DND-41 (cell line): ENCODE data around the gene BUD13.

Source experiments
- ATAC-seq: fragments of 200-7000 bp; cut with Tn5 transposase; 3 replicates; pipeline ENCODE4 v1.9.1; 2021; ENCODE audit warnings: low read depth; ENCODE audit not compliant: insufficient read depth
- DNase-seq: peaks from one replicate; pipeline ENCODE4 v3.0.0-alpha.2; 2020
- H2AFZ ChIP-seq: 2 replicates; pipeline ENCODE4 v1.6.0; 2012; ENCODE audit warnings: low read depth, low read length
- H3K27ac ChIP-seq: 2 replicates; pipeline ENCODE4 v1.5.1; 2012; ENCODE audit warnings: low read length, inconsistent platforms
- H3K27me3 ChIP-seq: fragments of 200-600 bp; sonication (generic); 2 replicates; pipeline ENCODE4 v1.6.0; 2012; ENCODE audit warnings: low read length, mild to moderate bottlenecking, inconsistent platforms; ENCODE audit not compliant: insufficient read depth, poor library complexity
- H3K36me3 ChIP-seq: 2 replicates; pipeline ENCODE4 v1.5.1; 2012; ENCODE audit warnings: low read length, inconsistent platforms; ENCODE audit not compliant: insufficient read depth
- H3K4me1 ChIP-seq: 2 replicates; pipeline ENCODE4 v1.5.1; 2012; ENCODE audit warnings: mild to moderate bottlenecking, low read length; ENCODE audit not compliant: insufficient read depth
- H3K4me2 ChIP-seq: 2 replicates; pipeline ENCODE4 v1.6.0; 2012; ENCODE audit warnings: mild to moderate bottlenecking, moderate library complexity, low read length, inconsistent platforms; ENCODE audit not compliant: insufficient read depth
- H3K4me3 ChIP-seq, 2 experiments: fragments of 200-600 bp in 1 of 2; shearing (Covaris generic) in 1 of 2; 2 replicates each; pipeline ENCODE4 v1.5.1; 2012 to 2016; ENCODE audit warnings: inconsistent platforms in 2 of 2, low read length in 2 of 2, mild to moderate bottlenecking in 2 of 2, low read depth in 1 of 2, moderate library complexity in 1 of 2
- H3K79me2 ChIP-seq: 2 replicates; pipeline ENCODE4 v1.6.0; 2012; ENCODE audit warnings: low read length, inconsistent platforms; ENCODE audit not compliant: insufficient read depth
- H3K9ac ChIP-seq: 2 replicates; pipeline ENCODE4 v1.6.0; 2012; ENCODE audit warnings: low read depth, mild to moderate bottlenecking, inconsistent platforms, low read length, moderate library complexity
- H3K9me3 ChIP-seq: 2 replicates; pipeline ENCODE4 v1.5.1; 2012; ENCODE audit warnings: low read length, moderate library complexity, mild to moderate bottlenecking, inconsistent platforms; ENCODE audit not compliant: insufficient read depth, severe bottlenecking
- H4K20me1 ChIP-seq: 2 replicates; pipeline ENCODE4 v1.6.0; 2012; ENCODE audit warnings: low read length; ENCODE audit not compliant: insufficient read depth
- CTCF ChIP-seq: IDR thresholded peaks from 2 replicates; pipeline ENCODE4 v1.5.1; 2012; ENCODE audit warnings: borderline replicate concordance, low read length, moderate library complexity, mild to moderate bottlenecking; ENCODE audit not compliant: poor library complexity, severe bottlenecking; ENCODE audit errors: extremely low read depth
- EZH2 ChIP-seq: IDR thresholded peaks from 3 replicates; pipeline ENCODE4 v1.6.1; 2012; ENCODE audit warnings: borderline replicate concordance, low read depth, mild to moderate bottlenecking, moderate library complexity, low read length, inconsistent platforms; ENCODE audit not compliant: severe bottlenecking

Gene BUD13

GRCh38 chr11:116788534-116788933, 15.7 kb upstream of the BUD13 start:
- DNase-seq: no peak
- no peaks in the 10 kb centered on the region for H4K20me1 ChIP-seq
- H3K9me3 ChIP-seq: no peaks in the 10 kb centered on the region
- H3K79me2 ChIP-seq: peaks cover 20% of the 10 kb centered on the region
- H2AFZ ChIP-seq: peak overlapping the region; percentile 99
- H3K36me3 ChIP-seq: peaks cover 33% of the 10 kb centered on the region
- no peaks in the 10 kb centered on the region for H3K27me3 ChIP-seq
- peak overlapping the region; percentile 72 for H3K9ac ChIP-seq
- peak overlapping the region; percentile 99 for H3K4me2 ChIP-seq
- no peak for TF ChIP-seq CTCF
- no peak for ATAC-seq
- H3K4me1 ChIP-seq: peaks cover 26% of the 10 kb centered on the region
- peak overlapping the region; percentile 76 to 87; a peak in 3 of 4 replicates for H3K4me3 ChIP-seq
- peak overlapping the region; percentile 73 for H3K27ac ChIP-seq

- peak within 1 kb of the TSS; percentile 99 for H3K4me2 ChIP-seq
- H3K4me1 ChIP-seq: peaks cover 26% of the 10 kb centered on the region
- H3K9me3 ChIP-seq: no peaks in the 10 kb centered on the region
- H3K27ac ChIP-seq: peak within 1 kb of the TSS; percentile 73
- H3K27me3 ChIP-seq: no peaks in the 10 kb centered on the region
- H3K9ac ChIP-seq: peak within 1 kb of the TSS; percentile 72
- peak; percentile 79 for DNase-seq
- H4K20me1 ChIP-seq: no peaks in the 10 kb centered on the region
- H3K4me3 ChIP-seq: peak within 1 kb of the TSS; percentile 76 to 87
- TF ChIP-seq CTCF (no peak), EZH2 (no peak)
- H2AFZ ChIP-seq: peak within 1 kb of the TSS; percentile 99
- H3K36me3 ChIP-seq: peaks cover 39% of the 10 kb centered on the region
- ATAC-seq: peak; percentile 83
- peaks cover 20% of the 10 kb centered on the region for H3K79me2 ChIP-seq
Observed at GRCh38 chr11:116787786-116788486, 15.1 kb upstream of the BUD13 start, which contains the start of gene ZPR1. TSS of gene ZPR1 (minus strand) at chr11:116788023. CDS start at chr11:116787990, 33 bp downstream.

GRCh38 chr11:116787436-116787785, 14.6 kb upstream of the BUD13 start:
- no peak for DNase-seq
- Histone ChIP-seq H3K79me2 (peaks cover 20% of the 10 kb centered on the region), H4K20me1 (no peaks in the 10 kb centered on the region), H3K27me3 (no peaks in the 10 kb centered on the region), H3K9me3 (no peaks in the 10 kb centered on the region), H3K36me3 (peaks cover 44% of the 10 kb centered on the region), H3K4me2 (peak overlapping the region; percentile 99), H3K9ac (peak overlapping the region; percentile 72), H3K4me1 (peaks cover 26% of the 10 kb centered on the region), H3K27ac (peak overlapping the region; percentile 73), H2AFZ (peak overlapping the region; percentile 99), H3K4me3 (peak overlapping the region; percentile 76 to 87)
- no peak for TF ChIP-seq EZH2
- no peak for TF ChIP-seq CTCF
- no peak for ATAC-seq
